HFFc6 (cell line): Measurements from ENCODE around the gene PCDHGC5. TPM values are rescaled to one million over a fixed set of nuclear protein-coding genes. Genes with fewer than 3 reads are reported as not detected.

Experiments used
- DNase-seq: peaks from one replicate; pipeline ENCODE4 v3.0.0-alpha.2; 2018
- H3K27ac Mint-ChIP-seq: 2 replicates; pipeline ENCODE4 v1.8.0; 2020; ENCODE audit warnings: mild to moderate bottlenecking, mixed read lengths
- H3K27me3 Mint-ChIP-seq: 2 replicates; pipeline ENCODE4 v1.8.0; 2021; ENCODE audit warnings: mild to moderate bottlenecking, moderate library complexity, mixed read lengths; ENCODE audit not compliant: insufficient read depth
- H3K36me3 Mint-ChIP-seq: 2 replicates; pipeline ENCODE4 v1.8.0; 2021; ENCODE audit warnings: low read depth, mixed read lengths
- H3K4me1 Mint-ChIP-seq: 2 replicates; pipeline ENCODE4 v1.8.0; 2020; ENCODE audit warnings: low read depth, mixed read lengths
- H3K4me3 Mint-ChIP-seq: 2 replicates; pipeline ENCODE4 v1.8.0; 2020; ENCODE audit warnings: mild to moderate bottlenecking, moderate library complexity, mixed read lengths
- H3K9me3 Mint-ChIP-seq: 2 replicates; pipeline ENCODE4 v1.8.0; 2020; ENCODE audit warnings: mild to moderate bottlenecking, mixed read lengths
- CTCF ChIP-seq: fragments of 200-600 bp; sonication (generic); IDR thresholded peaks from 2 replicates; pipeline ENCODE4 v1.5.0; 2021; ENCODE audit warnings: antibody characterized with exemption, mild to moderate bottlenecking
- total RNA-seq, 6 experiments: library from RNA; stranded (reverse); fragmentation: NEBNext Ultra II Directional; extraction: Animal tissue kit (Norgen Biotek cat#: 25700); gene quantifications; 2 replicates in 1 of 6; 3 replicates in 5 of 6; pipeline ENCODE4 v1.2.3, GENCODE V29; 2021

The PCDHGC5 gene
- total RNA-seq, 6 experiments from 2014 or later = 2.3 to 5.7 (median 2.7) TPM

- peaks cover 4% of the 10 kb centered on the region for H3K27me3 Mint-ChIP-seq
- no peak for DNase-seq
- H3K4me1 Mint-ChIP-seq = peaks cover 81% of the 10 kb centered on the region
- TF ChIP-seq CTCF = no peak
- H3K9me3 Mint-ChIP-seq = no peaks in the 10 kb centered on the region
- H3K4me3 Mint-ChIP-seq = peak overlapping the region; percentile 33; the same call in 1 of the 2 replicates
- H3K36me3 Mint-ChIP-seq = peaks cover 30% of the 10 kb centered on the region; the same call in 1 of the 2 replicates
- no peak overlapping the region for H3K27ac Mint-ChIP-seq
Observed at GRCh38 chr5:141479776-141480175, 9.1 kb upstream of the PCDHGC5 start.

GRCh38 chr5:141483902-141484301 lies 5.0 kb upstream of the PCDHGC5 start:
- TF ChIP-seq CTCF = no peak
- Mint-ChIP-seq H3K36me3 (peaks cover 34% of the 10 kb centered on the region), H3K27me3 (no peaks in the 10 kb centered on the region; the same call in 1 of the 2 replicates), H3K4me3 (no peak overlapping the region), H3K4me1 (peaks cover 70% of the 10 kb centered on the region), H3K27ac (peak overlapping the region; percentile 4; the same call in 1 of the 2 replicates), H3K9me3 (no peaks in the 10 kb centered on the region)
- no peak for DNase-seq

DNA sequence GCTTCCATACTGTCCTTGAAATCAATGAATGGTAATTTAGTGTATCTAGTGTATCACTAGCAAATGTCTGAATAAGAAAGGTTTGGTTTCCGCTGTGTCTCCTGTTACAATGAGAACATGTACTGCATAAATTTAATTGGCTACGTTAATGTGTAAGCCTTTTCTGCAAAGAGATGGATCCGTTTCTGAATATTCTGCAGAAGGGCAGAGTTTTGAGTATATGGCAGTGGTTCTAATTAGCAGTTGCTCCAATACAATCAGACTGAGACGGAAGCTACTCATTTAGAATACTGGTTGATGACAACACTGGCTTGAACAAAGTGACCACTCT lies 4.6 kb upstream of the PCDHGC5 start:
- Mint-ChIP-seq H3K9me3 (no peaks in the 10 kb centered on the region), H3K36me3 (peaks cover 34% of the 10 kb centered on the region), H3K27me3 (no peaks in the 10 kb centered on the region; the same call in 1 of the 2 replicates), H3K4me3 (no peak overlapping the region), H3K27ac (peak overlapping the region; percentile 4; the same call in 1 of the 2 replicates), H3K4me1 (peaks cover 70% of the 10 kb centered on the region)
- no peak for TF ChIP-seq CTCF
- no peak for DNase-seq

DNA sequence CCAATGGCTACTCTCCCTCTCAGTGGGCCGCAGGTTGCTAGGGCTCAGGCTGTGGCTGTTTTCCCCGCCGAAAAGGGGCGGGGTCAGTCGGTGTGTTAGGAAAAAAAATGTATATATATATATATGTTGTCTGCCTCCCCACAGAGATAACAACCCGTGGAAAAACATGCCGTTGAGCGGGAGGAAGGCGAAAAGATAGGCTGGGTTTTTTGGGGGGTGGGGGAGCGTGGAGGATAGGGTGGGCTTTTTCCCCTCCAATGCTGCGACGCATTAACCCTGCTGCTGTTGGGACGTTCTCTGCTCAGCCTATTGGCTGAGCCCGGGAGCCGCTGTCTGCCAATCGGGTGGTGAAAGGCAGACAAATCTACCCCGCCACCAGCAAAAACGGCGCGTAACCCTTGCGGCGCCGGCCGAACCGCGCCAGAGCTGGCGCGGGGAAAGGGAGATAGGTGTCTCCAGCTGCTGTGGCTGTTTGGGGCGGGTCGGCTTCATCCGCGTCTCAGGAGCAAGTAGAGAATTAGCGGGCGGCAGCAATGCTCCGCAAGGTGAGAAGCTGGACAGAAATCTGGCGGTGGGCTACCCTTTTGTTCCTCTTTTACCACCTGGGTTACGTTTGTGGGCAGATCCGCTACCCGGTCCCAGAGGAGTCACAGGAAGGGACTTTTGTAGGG lies 4.1 kb upstream of the PCDHGC5 start, which contains the start of gene PCDHGC4:
PCDHGC4 (plus strand) TSS at position 390 of the 671 bp plus-strand sequence; CDS start at position 534, 144 bp downstream.
- no peak within 1 kb of the TSS for H3K4me3 Mint-ChIP-seq

DNA sequence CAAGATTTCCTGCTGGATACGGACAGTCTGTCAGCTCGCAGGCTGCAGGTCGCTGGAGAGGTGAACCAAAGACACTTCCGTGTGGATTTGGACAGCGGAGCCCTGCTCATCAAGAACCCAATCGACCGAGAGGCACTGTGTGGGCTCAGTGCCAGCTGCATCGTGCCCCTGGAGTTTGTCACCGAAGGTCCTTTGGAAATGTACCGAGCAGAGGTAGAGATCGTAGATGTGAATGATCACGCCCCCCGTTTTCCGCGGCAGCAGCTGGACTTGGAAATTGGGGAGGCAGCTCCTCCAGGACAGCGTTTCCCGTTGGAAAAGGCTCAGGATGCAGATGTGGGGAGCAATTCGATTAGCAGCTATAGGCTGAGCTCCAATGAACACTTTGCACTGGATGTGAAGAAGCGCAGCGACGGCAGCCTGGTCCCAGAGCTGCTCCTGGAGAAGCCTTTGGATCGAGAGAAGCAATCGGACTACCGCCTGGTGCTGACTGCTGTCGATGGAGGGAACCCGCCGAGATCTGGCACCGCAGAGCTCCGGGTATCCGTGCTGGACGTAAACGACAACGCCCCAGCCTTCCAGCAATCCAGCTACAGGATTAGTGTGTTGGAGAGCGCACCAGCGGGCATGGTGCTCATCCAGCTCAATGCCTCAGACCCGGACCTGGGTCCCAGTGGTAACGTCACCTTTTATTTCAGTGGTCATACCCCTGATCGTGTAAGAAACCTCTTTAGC lies 3.4 kb upstream of the PCDHGC5 start:
- Mint-ChIP-seq H3K36me3 (peaks cover 30% of the 10 kb centered on the region), H3K4me3 (no peak overlapping the region), H3K9me3 (no peaks in the 10 kb centered on the region), H3K4me1 (peaks cover 70% of the 10 kb centered on the region), H3K27ac (no peak overlapping the region), H3K27me3 (no peaks in the 10 kb centered on the region; the same call in 1 of the 2 replicates)
- DNase-seq = no peak
- TF ChIP-seq CTCF = no peak

More for the DNA sequence above, 4.1 kb upstream of the PCDHGC5 start, which contains the start of gene PCDHGC4:
- H3K4me1 Mint-ChIP-seq = peaks cover 70% of the 10 kb centered on the region
- H3K36me3 Mint-ChIP-seq = peaks cover 30% of the 10 kb centered on the region
- H3K27me3 Mint-ChIP-seq = no peaks in the 10 kb centered on the region; the same call in 1 of the 2 replicates
- no peak for TF ChIP-seq CTCF
- H3K27ac Mint-ChIP-seq = peak within 1 kb of the TSS; percentile 4; the same call in 1 of the 2 replicates
- no peak for DNase-seq
- H3K9me3 Mint-ChIP-seq = no peaks in the 10 kb centered on the region
